A172 (cell line): Measurements from ENCODE around the gene AHI1. TPM values are rescaled to one million over a fixed set of nuclear protein-coding genes. Genes with fewer than 3 reads are reported as not detected.
A peak's percentile ranks its signal among the peaks of the same experiment; 100 is the strongest.

ENCODE experiments used
- DNase-seq: peaks from one replicate; pipeline ENCODE4 v3.0.0-alpha.2; 2015; ENCODE audit warnings: low spot score
- total RNA-seq: library from RNA; depleted of rRNA; stranded (reverse); fragments of >200 nt; shearing (Covaris generic); gene quantifications from 2 replicates; pipeline ENCODE4 v1.2.3, GENCODE V29; 2014; rRNA removed

Gene AHI1
- total RNA-seq: 8.0 and 10.0 TPM in 2 replicates

DNA sequence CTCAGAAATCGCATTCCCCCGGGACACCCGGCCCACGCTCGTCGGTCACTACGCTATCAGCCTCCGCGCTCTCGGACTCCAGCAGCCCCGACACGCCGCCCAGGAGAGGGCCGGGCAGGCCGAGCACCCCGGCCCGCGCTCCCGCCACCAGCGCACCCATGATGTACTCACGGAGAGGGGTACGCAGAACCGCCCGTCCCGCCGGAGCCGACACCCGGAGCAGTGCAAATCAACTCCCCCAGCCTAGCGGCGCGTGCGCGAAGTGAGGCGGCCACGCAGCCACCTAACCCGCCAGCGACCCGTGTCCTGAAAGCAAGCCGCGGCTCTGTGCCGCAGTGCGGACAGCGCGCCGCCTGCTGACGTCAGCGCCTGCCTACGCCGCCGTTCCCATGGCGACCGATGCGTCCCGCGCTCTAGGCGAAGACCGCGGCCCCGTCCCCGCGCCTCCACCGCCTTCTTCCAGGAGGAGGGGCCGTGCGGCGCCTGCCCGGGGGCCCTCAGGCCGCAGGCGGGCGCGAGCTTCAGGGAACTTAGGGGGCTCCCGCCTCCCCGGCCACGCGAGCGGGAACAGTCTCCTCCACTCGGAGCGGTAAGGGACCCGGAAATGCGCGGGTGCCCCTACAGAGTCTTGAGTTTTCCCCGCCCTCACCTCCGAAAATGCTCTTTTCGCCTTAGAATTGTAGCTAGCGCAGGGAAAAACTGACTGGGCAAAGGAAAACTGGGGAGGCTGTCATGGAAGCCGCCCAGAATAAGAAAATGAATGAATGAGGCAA, at the start of gene AHI1:
TSS of gene AHI1 (minus strand) at position 329 of the 773 bp plus-strand sequence. CDS start 5,503 bp downstream, outside the sequence.
- DNase-seq: peak; percentile 79

- DNase-seq: no peak
Observed at GRCh38 chr6:135546680-135547418, 49.3 kb upstream of the AHI1 start.

- no peak for DNase-seq
Observed at GRCh38 chr6:135546206-135546605, 48.7 kb upstream of the AHI1 start.

- no peak for DNase-seq
Observed at GRCh38 chr6:135540207-135540840, 42.8 kb upstream of the AHI1 start.

GRCh38 chr6:135537741-135538301, 40.3 kb upstream of the AHI1 start:
- peak; percentile 43 for DNase-seq

- peak; percentile 39 for DNase-seq
Observed at GRCh38 chr6:135535989-135536414, 38.5 kb upstream of the AHI1 start.

DNA sequence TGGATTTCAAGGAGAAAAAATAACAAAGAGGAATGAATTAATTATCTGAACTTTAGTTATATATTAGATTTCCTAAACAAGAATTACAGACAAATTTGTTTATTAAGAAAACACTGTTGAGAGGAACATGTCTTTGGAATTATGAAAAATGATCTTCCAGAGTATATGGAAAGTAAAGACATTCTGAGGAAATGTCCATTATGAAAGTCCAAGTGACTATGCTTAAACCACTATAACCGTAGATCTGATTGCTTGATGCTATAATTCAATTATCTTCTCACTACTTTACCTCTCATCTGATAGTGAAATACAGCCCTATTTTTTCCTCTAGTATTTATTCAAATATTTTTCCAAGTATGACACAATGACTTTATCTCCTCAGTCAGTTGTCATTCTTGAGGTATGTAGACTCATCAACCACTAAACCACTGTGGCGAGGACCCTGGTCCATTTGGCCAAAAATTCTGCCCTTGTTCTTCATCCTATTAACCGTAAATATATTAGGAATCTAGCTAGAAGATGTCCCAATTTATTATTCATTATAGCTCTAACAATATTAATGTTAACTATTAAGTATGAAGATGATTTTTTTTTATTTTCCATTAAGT, 37.3 kb upstream of the AHI1 start:
- DNase-seq: no peak

DNA sequence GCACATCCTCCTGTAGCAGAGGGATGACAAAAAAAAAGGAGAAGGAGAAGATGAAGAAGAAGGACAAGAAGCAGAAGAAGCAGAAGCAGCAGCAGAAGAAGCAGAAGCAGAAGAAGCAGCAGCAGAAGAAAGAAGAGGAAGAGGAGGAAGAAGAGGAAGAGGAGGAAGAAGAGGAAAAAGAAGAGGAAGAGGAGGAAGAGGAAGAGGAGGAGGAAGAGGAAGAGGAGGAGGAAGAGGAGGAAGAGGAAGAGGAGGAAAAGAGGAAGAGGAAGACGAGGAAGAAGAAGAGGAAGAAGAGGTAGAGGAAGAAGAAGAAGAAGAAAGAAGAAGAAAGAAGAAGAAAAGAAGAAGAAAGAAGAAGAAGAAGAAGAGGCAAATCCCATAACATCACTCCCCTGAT, 35.0 kb upstream of the AHI1 start:
- DNase-seq: no peak

- DNase-seq: no peak
Observed at GRCh38 chr6:135531954-135532490, 34.5 kb upstream of the AHI1 start.

GRCh38 chr6:135530113-135530512, 32.6 kb upstream of the AHI1 start:
- no peak for DNase-seq

DNA sequence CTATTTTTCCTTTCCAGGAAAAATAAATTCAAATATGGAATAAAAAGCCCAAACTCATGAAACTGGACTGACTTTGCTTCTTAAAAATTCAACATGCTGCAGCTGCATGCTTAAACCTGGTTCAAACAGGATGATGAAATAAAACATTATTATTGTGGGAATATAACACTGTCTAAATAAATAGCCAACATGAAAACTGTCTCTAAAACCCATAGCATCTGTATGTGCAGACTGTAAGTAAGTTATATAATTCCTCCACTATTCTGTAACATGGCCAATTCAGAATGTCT, 30.4 kb upstream of the AHI1 start:
- no peak for DNase-seq

GRCh38 chr6:135527116-135527959, 29.8 kb upstream of the AHI1 start:
- DNase-seq: no peak

GRCh38 chr6:135525594-135525993, 28.1 kb upstream of the AHI1 start:
- no peak for DNase-seq

DNA sequence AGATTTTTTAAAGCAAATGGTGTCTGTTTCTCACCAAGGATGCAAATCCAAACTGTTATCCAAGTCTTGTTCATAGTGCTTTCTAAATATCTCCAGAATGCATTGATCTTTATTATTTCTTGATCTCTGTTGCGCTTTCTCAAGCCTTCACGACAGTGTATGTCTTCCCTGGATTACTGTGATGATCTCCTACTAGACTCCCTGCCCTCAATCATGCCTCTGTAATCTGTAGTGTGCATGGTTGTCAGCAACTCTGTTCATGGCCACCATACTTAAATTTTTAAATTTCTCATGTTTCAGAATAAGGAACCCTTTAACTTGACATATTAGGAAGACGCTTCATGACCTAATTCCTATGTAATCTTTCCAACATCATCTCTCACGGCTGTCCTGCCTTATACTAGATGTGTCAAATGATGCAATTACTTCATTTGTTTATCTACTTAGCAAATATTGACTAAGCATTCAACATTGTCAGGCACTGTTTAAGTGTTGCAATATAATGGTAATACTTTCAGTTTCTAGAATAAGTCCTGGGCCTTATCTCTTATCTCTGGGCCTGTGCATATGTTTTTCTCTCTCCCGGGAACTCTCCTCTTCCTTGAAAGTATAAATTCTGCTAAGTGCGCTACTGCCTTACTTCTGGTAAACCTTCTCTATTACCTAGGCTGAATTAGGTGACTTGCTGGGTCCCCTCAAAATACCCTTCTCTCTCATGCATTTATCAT, 25.6 kb upstream of the AHI1 start:
- DNase-seq: no peak

DNA sequence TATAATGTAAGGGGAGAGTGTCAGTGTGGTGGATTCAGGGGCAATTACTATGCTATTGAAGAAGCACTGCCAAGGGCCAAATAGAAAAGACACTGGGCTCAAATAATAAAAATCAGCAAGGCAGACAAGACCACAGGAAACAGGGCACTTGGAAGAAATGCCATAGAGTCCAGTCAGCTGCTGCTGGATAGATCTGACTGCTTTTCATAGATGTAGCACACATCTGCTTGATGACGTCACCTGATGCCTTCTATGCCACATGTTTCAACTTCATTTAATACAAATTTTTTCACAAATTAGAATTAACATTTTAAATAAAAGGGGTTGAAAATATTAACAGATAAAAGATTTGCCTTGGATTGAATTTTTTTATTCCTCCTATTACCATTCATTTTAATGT, 23.9 kb upstream of the AHI1 start:
- DNase-seq: no peak

DNA sequence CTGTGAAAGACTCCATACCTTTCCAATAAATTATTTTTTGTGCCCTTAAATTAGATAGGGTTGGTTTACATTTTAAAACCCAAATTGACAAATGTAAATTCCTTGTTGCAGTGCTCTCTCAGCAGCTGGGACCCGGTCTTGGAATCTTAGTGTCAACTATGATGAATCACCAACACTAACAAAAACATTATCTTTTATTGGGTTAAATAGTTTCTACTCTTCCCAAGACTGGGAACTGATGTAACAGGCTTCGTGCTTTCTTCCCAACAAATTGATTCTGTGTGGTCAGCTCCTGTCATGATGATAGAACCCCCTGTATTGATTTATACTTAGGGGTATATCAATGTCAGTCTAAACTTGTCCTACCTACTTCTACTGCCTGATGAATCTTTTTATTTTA, 23.2 kb upstream of the AHI1 start:
- no peak for DNase-seq

- no peak for DNase-seq
Observed at GRCh38 chr6:135519348-135519747, 21.8 kb upstream of the AHI1 start.

DNA sequence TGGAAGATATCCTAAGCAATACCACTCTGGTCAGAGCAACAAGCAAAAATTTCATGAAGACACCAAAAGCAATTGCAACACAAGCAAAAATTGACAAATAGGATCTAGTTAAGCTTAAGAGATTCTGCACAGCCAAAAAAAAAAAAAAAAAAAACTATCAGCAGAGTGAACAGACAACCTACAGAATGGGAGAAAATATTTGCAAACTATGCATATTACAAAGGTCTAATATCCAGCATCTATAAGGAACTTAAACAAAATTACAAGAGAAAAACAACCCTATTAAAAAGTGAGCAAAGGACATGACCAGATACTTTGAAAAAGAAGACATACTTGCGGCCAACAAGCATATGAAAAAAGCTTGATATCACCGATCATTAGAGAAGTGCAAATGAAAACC, 20.0 kb upstream of the AHI1 start:
- DNase-seq: no peak

- DNase-seq: no peak
Observed at GRCh38 chr6:135514706-135515105, 17.2 kb upstream of the AHI1 start.
